ENCODE results near the gene MCF2L.
A peak's percentile ranks its signal among the peaks of the same experiment; 100 is the strongest.

Gene MCF2L

GRCh38 chr13:113069861-113070805 lies 101.1 kb downstream of the MCF2L start:
- peak overlapping the region; percentile 49 for H3K4me2 ChIP-seq (ENCODE audit: low read length)
- no peak overlapping the region for H3K9ac ChIP-seq (ENCODE audit: low read length)
- H3K27ac ChIP-seq (ENCODE audit: low read length): no peak overlapping the region
- H3K36me3 ChIP-seq (replicated peaks; ENCODE audit: low read depth, low read length): no peaks in the 10 kb centered on the region
- H3K4me3 ChIP-seq (ENCODE audit: low read length): no peak overlapping the region
- no peaks in the 10 kb centered on the region for H4K20me1 ChIP-seq (ENCODE audit: insufficient read depth, low read length)
- H3K79me2 ChIP-seq (ENCODE audit: low read length): no peaks in the 10 kb centered on the region
- peak overlapping the region; percentile 18; the same call in 1 of the 2 replicates for H2AFZ ChIP-seq (ENCODE audit: low read depth, low read length)
- H3K4me1 ChIP-seq (ENCODE audit: low read length): peaks cover 11% of the 10 kb centered on the region
- no peaks in the 10 kb centered on the region for H3K9me3 ChIP-seq (ENCODE audit: insufficient read depth, low read length)
- H3K27me3 ChIP-seq (ENCODE audit: low read depth, low read length): peaks cover 5% of the 10 kb centered on the region
- TF ChIP-seq EZH2phosphoT487 (IDR thresholded peaks at IDR 0.05; ENCODE audit: low read depth): no peak
- TF ChIP-seq CTCF (IDR thresholded peaks at IDR 0.05; ENCODE audit: low read depth, low read length): no peak

GRCh38 chr13:113070855-113071254 lies 101.8 kb downstream of the MCF2L start:
- H3K4me2 ChIP-seq (ENCODE audit: low read length): peak overlapping the region; percentile 49
- H3K79me2 ChIP-seq (ENCODE audit: low read length): no peaks in the 10 kb centered on the region
- no peak overlapping the region for H3K27ac ChIP-seq (ENCODE audit: low read length)
- H4K20me1 ChIP-seq (ENCODE audit: insufficient read depth, low read length): no peaks in the 10 kb centered on the region
- peaks cover 5% of the 10 kb centered on the region for H3K27me3 ChIP-seq (ENCODE audit: low read depth, low read length)
- H2AFZ ChIP-seq (ENCODE audit: low read depth, low read length): peak overlapping the region; percentile 18; the same call in 1 of the 2 replicates
- TF ChIP-seq CTCF (IDR thresholded peaks at IDR 0.05; ENCODE audit: low read depth, low read length): peak; percentile 39; the same call in 1 of the 2 replicates
- no peak for TF ChIP-seq EZH2phosphoT487 (IDR thresholded peaks at IDR 0.05; ENCODE audit: low read depth)
- H3K4me1 ChIP-seq (ENCODE audit: low read length): peaks cover 11% of the 10 kb centered on the region
- H3K9me3 ChIP-seq (ENCODE audit: insufficient read depth, low read length): no peaks in the 10 kb centered on the region
- H3K36me3 ChIP-seq (replicated peaks; ENCODE audit: low read depth, low read length): no peaks in the 10 kb centered on the region
- H3K9ac ChIP-seq (ENCODE audit: low read length): no peak overlapping the region
- no peak overlapping the region for H3K4me3 ChIP-seq (ENCODE audit: low read length)

GRCh38 chr13:113072376-113072775 lies 103.4 kb downstream of the MCF2L start:
- Histone ChIP-seq H3K27ac (ENCODE audit: low read length) (no peak overlapping the region), H2AFZ (ENCODE audit: low read depth, low read length) (no peak overlapping the region), H3K27me3 (ENCODE audit: low read depth, low read length) (peaks cover 5% of the 10 kb centered on the region), H4K20me1 (ENCODE audit: insufficient read depth, low read length) (no peaks in the 10 kb centered on the region), H3K9ac (ENCODE audit: low read length) (no peak overlapping the region), H3K4me1 (ENCODE audit: low read length) (peaks cover 11% of the 10 kb centered on the region), H3K36me3 (replicated peaks; ENCODE audit: low read depth, low read length) (no peaks in the 10 kb centered on the region), H3K79me2 (ENCODE audit: low read length) (no peaks in the 10 kb centered on the region), H3K4me2 (ENCODE audit: low read length) (no peak overlapping the region), H3K4me3 (ENCODE audit: low read length) (no peak overlapping the region), H3K9me3 (ENCODE audit: insufficient read depth, low read length) (no peaks in the 10 kb centered on the region)
- TF ChIP-seq CTCF (IDR thresholded peaks at IDR 0.05; ENCODE audit: low read depth, low read length) (no peak), EZH2phosphoT487 (IDR thresholded peaks at IDR 0.05; ENCODE audit: low read depth) (no peak)

GRCh38 chr13:113073942-113074341 lies 104.9 kb downstream of the MCF2L start:
- Histone ChIP-seq H2AFZ (ENCODE audit: low read depth, low read length) (no peak overlapping the region), H3K4me3 (ENCODE audit: low read length) (no peak overlapping the region), H3K79me2 (ENCODE audit: low read length) (no peaks in the 10 kb centered on the region), H3K36me3 (replicated peaks; ENCODE audit: low read depth, low read length) (no peaks in the 10 kb centered on the region), H3K4me1 (ENCODE audit: low read length) (peaks cover 11% of the 10 kb centered on the region), H3K9me3 (ENCODE audit: insufficient read depth, low read length) (no peaks in the 10 kb centered on the region), H3K27me3 (ENCODE audit: low read depth, low read length) (peaks cover 5% of the 10 kb centered on the region), H3K4me2 (ENCODE audit: low read length) (no peak overlapping the region), H3K27ac (ENCODE audit: low read length) (no peak overlapping the region), H4K20me1 (ENCODE audit: insufficient read depth, low read length) (no peaks in the 10 kb centered on the region), H3K9ac (ENCODE audit: low read length) (no peak overlapping the region)
- TF ChIP-seq CTCF (IDR thresholded peaks at IDR 0.05; ENCODE audit: low read depth, low read length): no peak
- TF ChIP-seq EZH2phosphoT487 (IDR thresholded peaks at IDR 0.05; ENCODE audit: low read depth): no peak

All from OCI-LY3 (cell line).